Suprapubic skin (tissue), 4 donors: Measurements from ENCODE around the gene CAPZA1. TPM values are rescaled to one million over a fixed set of nuclear protein-coding genes. Genes with fewer than 3 reads are reported as not detected.

ENCODE experiments used
- DNase-seq, 2 donors: peaks; one replicate each; pipeline ENCODE4 v3.0.0-alpha.2; 2019; ENCODE audit warnings: low spot score in 2 of 2
- H3K27ac ChIP-seq: fragments of 200-600 bp; sonication (generic); one replicate; pipeline ENCODE4 v1.5.1; 2019
- H3K27me3 ChIP-seq: fragments of 200-600 bp; sonication (generic); one replicate; pipeline ENCODE4 v1.5.1; 2019
- H3K36me3 ChIP-seq: fragments of 200-600 bp; sonication (generic); one replicate; pipeline ENCODE4 v1.5.1; 2019
- H3K4me1 ChIP-seq: fragments of 200-600 bp; sonication (generic); one replicate; pipeline ENCODE4 v1.5.1; 2019
- H3K4me3 ChIP-seq: fragments of 200-600 bp; sonication (generic); one replicate; pipeline ENCODE4 v1.5.1; 2019; ENCODE audit warnings: mild to moderate bottlenecking
- H3K9me3 ChIP-seq: fragments of 200-600 bp; sonication (generic); one replicate; pipeline ENCODE4 v1.5.1; 2019
- EP300 ChIP-seq: sonication (generic); formaldehyde crosslinking; IDR thresholded peaks from one replicate; pipeline ENCODE4 v1.6.1; 2017; ENCODE audit warnings: antibody characterized with exemption
- POLR2A ChIP-seq, 2 donors: fragments of 450-650 bp; IDR thresholded peaks; one replicate each; pipeline ENCODE4 v1.6.1; 2017; ENCODE audit warnings: antibody characterized with exemption in 2 of 2, mild to moderate bottlenecking in 2 of 2, moderate library complexity in 2 of 2
- POLR2AphosphoS5 ChIP-seq, 3 donors: sonication (generic); formaldehyde crosslinking; IDR thresholded peaks; one replicate each; pipeline ENCODE4 v1.6.1; 2017; ENCODE audit warnings: antibody characterized with exemption in 3 of 3
- WGBS: methylation state at CpG from one replicate; pipeline ENCODE4 v1.1.5; 2018; 5-methylcytosine and 5-hydroxymethylcytosine counted together
- total RNA-seq, 4 donors: library from RNA; depleted of rRNA; stranded (reverse); fragments of >200 nt; gene quantifications; one replicate each; pipeline ENCODE4 v1.1.0, GENCODE V29; 2016
- TF ChIP-seq, protein P1 (sequence below), 2 donors: fragments of 200-600 bp in 1 of 2; fragments of 450-650 bp in 1 of 2; sonication (generic) in 1 of 2; IDR thresholded peaks; one replicate each; pipeline ENCODE4 v1.5.1; 2016 to 2019; ENCODE audit warnings: antibody characterized with exemption in 2 of 2, mild to moderate bottlenecking in 1 of 2, moderate library complexity in 1 of 2

CAPZA1 gene
- total RNA-seq, 4 donors from 2014 or later = 134 to 218 (median 200) TPM

DNA sequence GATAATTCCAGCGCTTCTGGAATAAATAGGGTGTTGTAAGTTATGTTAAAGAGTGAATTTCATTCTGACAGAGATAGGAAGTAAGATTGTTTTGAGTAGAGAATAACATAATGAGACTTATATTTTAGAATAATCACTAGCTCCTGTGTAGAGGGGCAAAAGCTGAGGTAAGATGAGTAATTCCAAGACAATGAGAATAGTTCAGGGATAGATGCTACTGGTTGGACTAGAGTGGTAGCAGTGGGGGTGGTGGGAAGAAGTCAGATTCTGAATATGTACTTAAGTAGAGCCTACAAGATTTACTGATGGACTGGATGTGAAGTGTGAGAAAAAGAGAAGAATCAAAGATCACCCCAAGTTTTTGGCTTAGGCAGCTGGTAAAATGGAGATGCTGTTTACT is 31.6 kb downstream of the CAPZA1 start:
- H3K27ac ChIP-seq = no peak overlapping the region
- no peaks in the 10 kb centered on the region for H3K9me3 ChIP-seq
- H3K36me3 ChIP-seq = peaks cover 52% of the 10 kb centered on the region
- H3K4me3 ChIP-seq = no peak overlapping the region
- WGBS = 97% methylated on average over 1 of the region's 1 CpG
- no peak for TF ChIP-seq POLR2AphosphoS5 (IDR thresholded peaks at IDR 0.05)
- TF ChIP-seq, protein P1, sequence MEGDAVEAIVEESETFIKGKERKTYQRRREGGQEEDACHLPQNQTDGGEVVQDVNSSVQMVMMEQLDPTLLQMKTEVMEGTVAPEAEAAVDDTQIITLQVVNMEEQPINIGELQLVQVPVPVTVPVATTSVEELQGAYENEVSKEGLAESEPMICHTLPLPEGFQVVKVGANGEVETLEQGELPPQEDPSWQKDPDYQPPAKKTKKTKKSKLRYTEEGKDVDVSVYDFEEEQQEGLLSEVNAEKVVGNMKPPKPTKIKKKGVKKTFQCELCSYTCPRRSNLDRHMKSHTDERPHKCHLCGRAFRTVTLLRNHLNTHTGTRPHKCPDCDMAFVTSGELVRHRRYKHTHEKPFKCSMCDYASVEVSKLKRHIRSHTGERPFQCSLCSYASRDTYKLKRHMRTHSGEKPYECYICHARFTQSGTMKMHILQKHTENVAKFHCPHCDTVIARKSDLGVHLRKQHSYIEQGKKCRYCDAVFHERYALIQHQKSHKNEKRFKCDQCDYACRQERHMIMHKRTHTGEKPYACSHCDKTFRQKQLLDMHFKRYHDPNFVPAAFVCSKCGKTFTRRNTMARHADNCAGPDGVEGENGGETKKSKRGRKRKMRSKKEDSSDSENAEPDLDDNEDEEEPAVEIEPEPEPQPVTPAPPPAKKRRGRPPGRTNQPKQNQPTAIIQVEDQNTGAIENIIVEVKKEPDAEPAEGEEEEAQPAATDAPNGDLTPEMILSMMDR (IDR thresholded peaks at IDR 0.05) = no peak
- no peak for TF ChIP-seq EP300
- no peak for TF ChIP-seq POLR2A (IDR thresholded peaks at IDR 0.05)
- no peaks in the 10 kb centered on the region for H3K27me3 ChIP-seq
- DNase-seq = no peak
- H3K4me1 ChIP-seq = no peaks in the 10 kb centered on the region

DNA sequence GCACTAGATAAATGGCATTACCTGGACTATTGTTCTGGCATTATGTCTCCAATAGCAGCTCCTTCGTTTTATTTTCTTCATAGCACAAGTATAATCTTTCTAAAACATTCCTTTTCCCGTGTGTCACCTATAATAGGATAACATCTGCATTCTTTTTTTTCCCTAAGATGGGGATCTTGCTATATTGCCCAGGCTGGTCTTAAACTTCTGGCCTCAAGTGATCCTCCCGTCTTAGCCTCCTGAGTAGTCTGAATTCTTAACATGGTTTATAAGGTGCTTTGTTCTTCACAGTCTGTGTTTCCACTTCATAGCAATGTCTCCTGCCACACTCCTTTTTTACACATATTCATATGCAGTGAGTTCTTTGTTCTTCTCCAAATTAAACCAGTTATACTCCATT is 46.2 kb downstream of the CAPZA1 start:
- no peaks in the 10 kb centered on the region for H3K4me1 ChIP-seq
- TF ChIP-seq, protein P1 (IDR thresholded peaks at IDR 0.05) = no peak
- TF ChIP-seq POLR2AphosphoS5 (IDR thresholded peaks at IDR 0.05) (no peak), EP300 (no peak)
- no peaks in the 10 kb centered on the region for H3K27me3 ChIP-seq
- no peak for DNase-seq
- no peaks in the 10 kb centered on the region for H3K9me3 ChIP-seq
- H3K36me3 ChIP-seq = peaks cover 84% of the 10 kb centered on the region
- no peak overlapping the region for H3K27ac ChIP-seq
- whole genome bisulfite sequencing = 92% methylated on average over 3 of the region's 3 CpGs
- no peak overlapping the region for H3K4me3 ChIP-seq

DNA sequence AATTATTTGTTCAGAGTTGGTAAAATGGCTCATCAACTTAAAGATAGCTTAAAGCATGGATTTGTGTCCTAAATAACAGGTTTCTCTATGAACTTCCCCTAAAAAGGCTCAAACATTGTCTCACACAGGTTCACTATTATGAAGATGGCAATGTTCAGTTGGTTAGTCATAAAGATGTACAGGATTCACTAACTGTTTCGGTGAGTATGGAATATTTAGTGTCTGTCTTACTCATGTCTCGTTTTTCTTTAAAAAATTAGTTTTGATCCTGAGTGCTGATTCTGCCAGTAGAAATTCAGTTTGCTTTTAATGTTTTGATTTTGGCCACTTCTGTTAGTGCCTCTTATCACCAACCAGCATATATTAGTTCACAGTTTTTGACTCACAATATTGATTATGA is 47.3 kb downstream of the CAPZA1 start:
- TF ChIP-seq EP300 (no peak), POLR2A (IDR thresholded peaks at IDR 0.05) (no peak), POLR2AphosphoS5 (IDR thresholded peaks at IDR 0.05) (no peak)
- TF ChIP-seq, protein P1 (IDR thresholded peaks at IDR 0.05) = no peak
- no peaks in the 10 kb centered on the region for H3K4me1 ChIP-seq
- WGBS = 93% methylated on average over 2 of the region's 2 CpGs
- no peaks in the 10 kb centered on the region for H3K9me3 ChIP-seq
- no peak overlapping the region for H3K4me3 ChIP-seq
- peaks cover 85% of the 10 kb centered on the region for H3K36me3 ChIP-seq
- no peaks in the 10 kb centered on the region for H3K27me3 ChIP-seq
- no peak overlapping the region for H3K27ac ChIP-seq
- DNase-seq = no peak

DNA sequence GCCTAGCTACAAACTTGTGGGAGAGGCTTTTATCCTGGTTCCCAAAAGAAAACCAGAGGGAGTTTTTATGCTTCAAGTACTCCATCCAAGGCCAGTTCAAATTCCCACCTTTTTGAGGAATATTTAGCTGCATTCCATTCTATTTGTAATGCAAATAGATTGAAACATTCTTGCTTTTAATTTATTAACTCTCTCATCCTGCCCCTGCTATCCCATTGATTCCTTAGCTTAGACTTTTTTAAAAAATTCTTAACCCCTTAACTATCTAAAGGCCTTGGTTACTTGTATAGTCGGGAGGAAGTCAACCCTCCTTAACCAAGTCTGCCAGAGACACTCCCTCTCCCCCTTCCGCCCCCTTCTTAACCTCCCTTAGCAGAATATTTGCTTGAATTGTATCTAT is 52.4 kb downstream of the CAPZA1 start:
- no peaks in the 10 kb centered on the region for H3K27me3 ChIP-seq
- peaks cover 47% of the 10 kb centered on the region for H3K36me3 ChIP-seq
- H3K27ac ChIP-seq = no peak overlapping the region
- H3K4me1 ChIP-seq = peaks cover 28% of the 10 kb centered on the region
- TF ChIP-seq POLR2AphosphoS5 (IDR thresholded peaks at IDR 0.05) (no peak), POLR2A (IDR thresholded peaks at IDR 0.05) (no peak), EP300 (no peak)
- TF ChIP-seq, protein P1 (IDR thresholded peaks at IDR 0.05) = no peak
- DNase-seq = no peak
- H3K4me3 ChIP-seq = no peak overlapping the region
- 72% methylated on average over 2 of the region's 2 CpGs for WGBS
- no peaks in the 10 kb centered on the region for H3K9me3 ChIP-seq

DNA sequence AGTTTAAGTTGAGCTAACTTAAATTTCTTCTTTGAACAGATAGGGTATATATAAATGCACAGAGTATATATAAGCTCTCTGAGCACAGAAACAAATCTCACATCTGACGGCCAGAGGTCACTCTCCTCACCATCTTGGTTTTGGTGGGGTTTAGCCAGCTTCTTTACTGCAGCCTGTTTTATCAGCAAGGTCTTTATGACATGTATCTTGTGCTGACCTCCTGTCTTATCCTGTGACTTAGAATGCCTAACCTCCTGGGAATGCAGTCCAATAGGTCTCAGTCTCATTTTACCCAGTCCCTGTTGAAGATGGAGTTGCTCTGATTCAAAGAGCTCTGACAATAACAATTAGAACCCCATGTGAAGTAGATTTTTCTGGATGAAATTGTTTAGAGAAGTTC is 53.2 kb downstream of the CAPZA1 start:
- H3K9me3 ChIP-seq = no peaks in the 10 kb centered on the region
- TF ChIP-seq POLR2AphosphoS5 (IDR thresholded peaks at IDR 0.05) (no peak), POLR2A (IDR thresholded peaks at IDR 0.05) (no peak), EP300 (no peak)
- TF ChIP-seq, protein P1 (IDR thresholded peaks at IDR 0.05) = no peak
- H3K4me3 ChIP-seq = no peak overlapping the region
- WGBS = 90% methylated on average over 1 of the region's 1 CpG
- no peak for DNase-seq
- peaks cover 30% of the 10 kb centered on the region for H3K4me1 ChIP-seq
- no peak overlapping the region for H3K27ac ChIP-seq
- H3K27me3 ChIP-seq = no peaks in the 10 kb centered on the region
- peaks cover 40% of the 10 kb centered on the region for H3K36me3 ChIP-seq
